H1 (cell line): ENCODE measurements around the gene GPR137. TPM values are rescaled to one million over a fixed set of nuclear protein-coding genes. Genes with fewer than 3 reads are reported as not detected.

Experiments used
- CTCF ChIA-PET: fragments of 300-600 bp; sonication (Branson Sonifier 250); formaldehyde crosslinking; loops from one replicate; lab custom pipeline; 2021; ENCODE audit not compliant: partially characterized antibody; lab: Charles Lee
- POLR2A ChIA-PET: fragments of 300-600 bp; sonication (Branson Sonifier 250); formaldehyde crosslinking; loops from one replicate; lab custom pipeline; 2021; ENCODE audit warnings: inconsistent platforms; ENCODE audit not compliant: partially characterized antibody; lab: Charles Lee
- DNase-seq, 2 experiments: peaks; one replicate each; pipeline versions ENCODE4 v3.0.0 to v3.0.0-alpha.2; 2010 to 2022; ENCODE audit warnings: low spot score in 2 of 2, low read depth in 1 of 2, mixed read lengths in 1 of 2
- FAIRE-seq: peaks from 2 replicates; lab custom pipeline; 2011; peaks lifted over from hg19 to GRCh38; lab: Jason Lieb, UNC
- H2AFZ ChIP-seq: 2 replicates; pipeline ENCODE4 v1.8.1; 2012; ENCODE audit warnings: low read length, inconsistent platforms
- H2AK5ac ChIP-seq: 2 replicates; pipeline ENCODE4 v1.6.1; 2013; ENCODE audit warnings: low read depth, low read length
- H2BK120ac ChIP-seq: replicated peaks from 2 replicates; pipeline ENCODE3; 2013; ENCODE audit warnings: low read depth, low read length, inconsistent platforms
- H2BK12ac ChIP-seq: 2 replicates; pipeline ENCODE4 v1.6.1; 2013; ENCODE audit warnings: low read depth, low read length
- H2BK15ac ChIP-seq: 2 replicates; pipeline ENCODE4 v1.6.1; 2013; ENCODE audit warnings: low read length
- H2BK20ac ChIP-seq: 2 replicates; pipeline ENCODE4 v1.6.1; 2013; ENCODE audit warnings: low read length
- H2BK5ac ChIP-seq: 2 replicates; pipeline ENCODE4 v1.6.1; 2013; ENCODE audit warnings: low read depth, low read length
- H3K14ac ChIP-seq: 2 replicates; pipeline ENCODE4 v1.6.1; 2013; ENCODE audit warnings: inconsistent platforms; ENCODE audit not compliant: insufficient read length
- H3K18ac ChIP-seq: 2 replicates; pipeline ENCODE4 v1.6.1; 2013; ENCODE audit warnings: low read length; ENCODE audit errors: extremely low read depth
- H3K23ac ChIP-seq: 2 replicates; pipeline ENCODE4 v1.6.1; 2013; ENCODE audit warnings: inconsistent platforms; ENCODE audit not compliant: insufficient read length
- H3K23me2 ChIP-seq: 2 replicates; pipeline ENCODE4 v1.6.1; 2013; ENCODE audit warnings: low read depth, low read length
- H3K27ac ChIP-seq: 2 replicates; pipeline ENCODE4 v1.6.1; 2011; ENCODE audit warnings: low read depth, low read length, inconsistent platforms
- H3K27me3 ChIP-seq, 4 experiments: replicated peaks in 1 of 4; 1 replicate in 1 of 4; 2 replicates in 3 of 4; pipeline versions ENCODE4 v1.6.1 to v1.8.1; 2011 to 2013; ENCODE audit warnings: low read length in 3 of 4, mild to moderate bottlenecking in 3 of 4, inconsistent platforms in 2 of 4, mixed read lengths in 2 of 4, moderate library complexity in 1 of 4; ENCODE audit not compliant: control insufficient read depth in 3 of 4, insufficient read depth in 3 of 4; ENCODE audit errors: extremely low read depth in 1 of 4
- H3K36me3 ChIP-seq, 4 experiments: 2 replicates each; pipeline versions ENCODE4 v1.6.1 to v1.8.1; 2011 to 2013; ENCODE audit warnings: mild to moderate bottlenecking in 4 of 4, low read length in 3 of 4, moderate library complexity in 2 of 4, control low read depth in 1 of 4, inconsistent platforms in 1 of 4; ENCODE audit not compliant: insufficient read depth in 4 of 4, control insufficient read depth in 2 of 4
- H3K4ac ChIP-seq: replicated peaks from 2 replicates; pipeline ENCODE3; 2013; ENCODE audit warnings: low read length, low read depth, mixed read lengths, inconsistent platforms; ENCODE audit not compliant: insufficient read length
- H3K4me1 ChIP-seq, 4 experiments: replicated peaks in 1 of 4; 1 replicate in 1 of 4; 2 replicates in 3 of 4; pipeline versions ENCODE4 v1.6.1 to v1.8.1; 2011 to 2013; ENCODE audit warnings: low read length in 3 of 4, inconsistent platforms in 2 of 4, mixed read lengths in 1 of 4; ENCODE audit not compliant: insufficient read depth in 4 of 4, control insufficient read depth in 3 of 4
- H3K4me2 ChIP-seq, 2 experiments: 2 replicates each; pipeline versions ENCODE4 v1.6.1 to v1.8.1; 2011 to 2013; ENCODE audit warnings: low read depth in 2 of 2, low read length in 2 of 2, control low read depth in 1 of 2, inconsistent platforms in 1 of 2, mild to moderate bottlenecking in 1 of 2; ENCODE audit not compliant: insufficient read depth in 1 of 2
- H3K4me3 ChIP-seq, 4 experiments: fragments of 200-600, 300-600 bp in 1 of 4; sonication (generic), shearing (Covaris generic), sonication (Bioruptor Twin) in 1 of 4; 2 replicates each; pipeline versions ENCODE4 v1.5.1 to v1.8.1; 2011 to 2016; ENCODE audit warnings: low read length in 4 of 4, low read depth in 3 of 4, control low read depth in 2 of 4, inconsistent platforms in 2 of 4, mild to moderate bottlenecking in 2 of 4, mixed read lengths in 1 of 4, moderate library complexity in 1 of 4; ENCODE audit not compliant: insufficient read depth in 2 of 4; ENCODE audit errors: extremely low read depth in 1 of 4
- H3K56ac ChIP-seq: replicated peaks from 2 replicates; pipeline ENCODE3; 2013; ENCODE audit warnings: low read depth, mild to moderate bottlenecking, mixed read lengths, low read length, inconsistent platforms; ENCODE audit not compliant: insufficient read length
- H3K79me1 ChIP-seq: 2 replicates; pipeline ENCODE4 v1.6.1; 2013; ENCODE audit warnings: low read depth, low read length, control low read depth
- H3K79me2 ChIP-seq, 2 experiments: 2 replicates each; pipeline versions ENCODE4 v1.6.1 to v1.8.1; 2012 to 2013; ENCODE audit warnings: low read length in 2 of 2, mild to moderate bottlenecking in 2 of 2, inconsistent platforms in 1 of 2; ENCODE audit not compliant: insufficient read depth in 2 of 2, control insufficient read depth in 1 of 2
- H3K9ac ChIP-seq, 4 experiments: replicated peaks in 1 of 4; 1 replicate in 1 of 4; 2 replicates in 3 of 4; pipeline versions ENCODE4 v1.6.1 to v1.8.1; 2011 to 2013; ENCODE audit warnings: low read depth in 3 of 4, low read length in 3 of 4, control low read depth in 2 of 4, mild to moderate bottlenecking in 2 of 4, moderate library complexity in 2 of 4, inconsistent platforms in 1 of 4; ENCODE audit errors: extremely low read depth in 1 of 4
- H3K9me3 ChIP-seq, 2 experiments: 2 replicates each; pipeline versions ENCODE4 v1.6.1 to v1.8.1; 2012 to 2013; ENCODE audit warnings: mild to moderate bottlenecking in 2 of 2, moderate library complexity in 2 of 2, control low read depth in 1 of 2, inconsistent platforms in 1 of 2, low read depth in 1 of 2, low read length in 1 of 2, mixed read lengths in 1 of 2; ENCODE audit not compliant: insufficient read depth in 2 of 2
- H4K20me1 ChIP-seq, 2 experiments: replicated peaks in 1 of 2; 2 replicates each; pipeline versions ENCODE3 to v1.8.1; 2011 to 2013; ENCODE audit warnings: inconsistent platforms in 2 of 2, low read length in 2 of 2, mild to moderate bottlenecking in 1 of 2; ENCODE audit not compliant: insufficient read depth in 2 of 2, control insufficient read depth in 1 of 2
- H4K5ac ChIP-seq: 2 replicates; pipeline ENCODE4 v1.6.1; 2013; ENCODE audit warnings: low read length, low read depth, mixed read lengths, inconsistent platforms; ENCODE audit not compliant: insufficient read length
- H4K8ac ChIP-seq: 2 replicates; pipeline ENCODE4 v1.8.0; 2013; ENCODE audit warnings: mild to moderate bottlenecking, moderate library complexity, low read length, inconsistent platforms; ENCODE audit not compliant: insufficient read depth; ENCODE audit errors: extremely low read depth
- H4K91ac ChIP-seq: replicated peaks from 2 replicates; pipeline ENCODE3; 2013; ENCODE audit warnings: low read length, mixed read lengths, inconsistent platforms; ENCODE audit not compliant: insufficient read length
- CBX5 ChIP-seq: fragments of 300-800, 300-1000 bp; sonication (generic); IDR thresholded peaks from 2 replicates; pipeline ENCODE4 v1.7.1; 2016; ENCODE audit warnings: antibody characterized with exemption, low read length, low read depth
- WGBS, 2 experiments: shearing (Covaris generic) in 1 of 2; methylation state at CpG; one replicate each; pipeline versions ENCODE4 v1.1.6 to v1.1.7; 2013 to 2015; ENCODE audit warnings: low lambda C conversion rate in 2 of 2, mixed read lengths in 2 of 2, inconsistent platforms in 1 of 2, low coverage in 1 of 2, missing lambda C conversion rate in 1 of 2; ENCODE audit not compliant: insufficient replicate concordance in 2 of 2, insufficient coverage in 1 of 2, insufficient read length in 1 of 2; ENCODE audit errors: extremely low coverage in 1 of 2, missing lambda C conversion rate in 1 of 2; 5-methylcytosine and 5-hydroxymethylcytosine counted together
- polyA plus RNA-seq, 7 experiments: library from polyadenylated mRNA; depleted of rRNA in 3 of 7; stranded (reverse) in 5 of 7; unstranded in 2 of 7; fragments of >200 nt in 5 of 7; fragments of 200-250 nt in 2 of 7; gene quantifications; 1 replicate in 5 of 7; 2 replicates in 1 of 7; 4 replicates in 1 of 7; pipeline versions ENCODE4 v1.2.1 to v1.2.3, GENCODE V29; 2011 to 2013; ENCODE audit warnings: missing spikeins in 2 of 7, mixed read lengths in 2 of 7
- total RNA-seq: library from RNA; stranded (reverse); fragmentation: NEBNext Ultra II Directional; extraction: Animal tissue kit (Norgen Biotek cat#: 25700); gene quantifications from 2 replicates; pipeline ENCODE4 v1.2.1, GENCODE V29; 2021
- TF ChIP-seq, protein P1 (sequence below): IDR thresholded peaks from 2 replicates; pipeline ENCODE4 v1.6.1; 2012; ENCODE audit warnings: inconsistent platforms

GPR137 gene
- total and polyA plus RNA-seq, 2 of the 8 experiments (the other 6 are each of a cell fraction or from before 2014, with no cell fraction given), result 36.2 to 37.8 TPM

DNA sequence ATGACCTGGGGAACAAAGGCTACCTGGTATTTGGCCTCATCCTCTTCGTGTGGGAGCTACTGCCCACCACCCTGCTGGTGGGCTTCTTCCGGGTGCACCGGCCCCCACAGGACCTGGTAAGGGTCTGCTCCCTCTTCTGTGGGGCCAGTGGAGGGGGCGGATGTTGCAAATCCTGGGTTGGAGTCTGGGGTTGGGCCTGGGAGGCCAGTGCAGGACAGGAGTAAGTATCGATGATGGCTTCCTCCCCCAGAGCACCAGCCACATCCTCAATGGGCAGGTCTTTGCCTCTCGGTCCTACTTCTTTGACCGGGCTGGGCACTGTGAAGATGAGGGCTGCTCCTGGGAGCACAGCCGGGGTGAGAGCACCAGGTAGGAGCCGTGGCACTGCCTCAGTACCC, 2.7 kb downstream of the GPR137 start:
- WGBS, 2 experiments, result 87% methylated on average over 9 of the region's 9 CpGs; no CpG with 5 or more reads in 1 of the 2 experiments
- Histone ChIP-seq H3K4ac (no peak overlapping the region), H3K4me2 (no peak overlapping the region), H3K27ac (no peak overlapping the region), H2BK15ac (no peak overlapping the region), H3K14ac (no peak overlapping the region), H4K91ac (no peak overlapping the region), H3K27me3 (peaks cover 33 to 44% (median 42%) of the 10 kb centered on the region in 4 experiments), H3K4me3 (no peak overlapping the region), H4K5ac (no peak overlapping the region), H3K23me2 (peaks cover 15% of the 10 kb centered on the region; the same call in 1 of the 2 replicates), H4K20me1 (peaks cover 5 to 17% of the 10 kb centered on the region in 2 experiments), H3K79me1 (no peaks in the 10 kb centered on the region), H3K36me3 (peaks cover 0 to 9% (median 0%) of the 10 kb centered on the region in 4 experiments; a peak in 1 of 8 replicates), H3K56ac (no peak overlapping the region), H4K8ac (no peak overlapping the region), H2BK5ac (0 out of 2 replicates have a peak overlapping the region, but pooled peaks have one; percentile 44), H3K4me1 (peaks cover 0 to 14% (median 7%) of the 10 kb centered on the region in 4 experiments; a peak in 5 of 7 replicates), H2BK20ac (no peak overlapping the region), H2BK120ac (no peak overlapping the region), H3K9me3 (no peaks in the 10 kb centered on the region), H3K18ac (no peak overlapping the region), H3K79me2 (no peaks in the 10 kb centered on the region), H2AFZ (no peak overlapping the region), H2AK5ac (no peak overlapping the region), H2BK12ac (no peak overlapping the region), H3K9ac (no peak overlapping the region), H3K23ac (no peak overlapping the region)
- FAIRE-seq (no peak), DNase-seq (no peak)
- CTCF ChIA-PET, result interaction anchor here (1.5 to 11.4 kb wide), 2 partner anchors 14 to 24 kb away, joined by 4 to 134 read pairs; partner anchors contain the start of genes CATSPERZ and ESRRA
- POLR2A ChIA-PET, result interaction anchor here (0.9 to 1.2 kb wide), 2 partner anchors 13 to 43 kb away, joined by 3 to 4 read pairs; no protein-coding TSS in a partner anchor
- TF ChIP-seq, protein P1, sequence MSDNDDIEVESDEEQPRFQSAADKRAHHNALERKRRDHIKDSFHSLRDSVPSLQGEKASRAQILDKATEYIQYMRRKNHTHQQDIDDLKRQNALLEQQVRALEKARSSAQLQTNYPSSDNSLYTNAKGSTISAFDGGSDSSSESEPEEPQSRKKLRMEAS, result no peak
- TF ChIP-seq CBX5, result no peak
